HepG2 (cell line): ENCODE measurements around the gene VAMP8. TPM values are rescaled to one million over a fixed set of nuclear protein-coding genes. Genes with fewer than 3 reads are reported as not detected.

Source experiments
- BCL6 ChIP-seq: IDR thresholded peaks from 2 replicates; pipeline ENCODE4 v1.6.1; 2016; ENCODE audit warnings: missing genetic modification reagents, missing compliant biosample characterization
- BRCA1 ChIP-seq: sonication (generic); formaldehyde crosslinking; IDR thresholded peaks from 2 replicates; pipeline ENCODE4 v1.4.0; 2020; ENCODE audit warnings: missing genetic modification reagents
- GABPB1 ChIP-seq: IDR thresholded peaks from 2 replicates; pipeline ENCODE4 v1.6.1; 2016; ENCODE audit warnings: mild to moderate bottlenecking, missing genetic modification reagents, moderate library complexity, missing compliant biosample characterization
- HNRNPLL ChIP-seq: fragments of 200-400 bp; formaldehyde crosslinking; IDR thresholded peaks from 2 replicates; pipeline ENCODE4 v1.6.1; 2017; ENCODE audit warnings: mild to moderate bottlenecking, low read depth, low read length; ENCODE audit not compliant: poor library complexity, severe bottlenecking
- KLF16 ChIP-seq, 2 experiments: sonication (generic) in 1 of 2; formaldehyde crosslinking in 1 of 2; IDR thresholded peaks; 2 replicates each; pipeline versions ENCODE4 v1.6.1 to v1.8.0; 2016 to 2023; ENCODE audit warnings: missing genetic modification reagents in 2 of 2, missing compliant biosample characterization in 1 of 2
- MBD4 ChIP-seq: IDR thresholded peaks from 2 replicates; pipeline ENCODE4 v1.6.1; 2012; ENCODE audit warnings: low read length, inconsistent platforms, borderline replicate concordance
- MIER2 ChIP-seq: IDR thresholded peaks from 2 replicates; pipeline ENCODE4 v1.6.1; 2016; ENCODE audit warnings: missing biosample characterization, missing genetic modification reagents
- SP5 ChIP-seq: IDR thresholded peaks from 2 replicates; pipeline ENCODE4 v1.6.1; 2016; ENCODE audit warnings: low read depth, borderline replicate concordance
- U2AF1 ChIP-seq: fragments of 200-400 bp; formaldehyde crosslinking; optimal IDR thresholded peaks from 2 replicates; pipeline ENCODE3; 2017; ENCODE audit warnings: mild to moderate bottlenecking, low read depth, low read length
- ZNF143 ChIP-seq: sonication (generic); formaldehyde crosslinking; IDR thresholded peaks from 2 replicates; pipeline ENCODE4 v1.4.0; 2020; ENCODE audit warnings: missing genetic modification reagents
- ZNF781 ChIP-seq: sonication (generic); formaldehyde crosslinking; IDR thresholded peaks from 2 replicates; pipeline ENCODE4 v1.5.1; 2020; ENCODE audit warnings: borderline replicate concordance, mild to moderate bottlenecking, missing genetic modification reagents; ENCODE audit errors: not compliant biosample characterization
- ZSCAN30 ChIP-seq: sonication (generic); formaldehyde crosslinking; IDR thresholded peaks from 2 replicates; pipeline ENCODE4 v1.5.0; 2020; ENCODE audit warnings: mild to moderate bottlenecking, missing genetic modification reagents
- polyA plus RNA-seq, 8 experiments: library from polyadenylated mRNA; depleted of rRNA in 3 of 8; stranded (reverse) in 7 of 8; unstranded in 1 of 8; fragments of >200 nt; fragmentation: Illumina TruSeq in 4 of 8; extraction: Trizol in 4 of 8; gene quantifications; 2 replicates each; pipeline versions ENCODE4 v1.2.1 to v1.2.3, GENCODE V29; 2011 to 2016; ENCODE audit warnings: low read depth in 4 of 8, missing spikeins in 1 of 8, mixed read lengths in 1 of 8; ENCODE audit not compliant: insufficient read depth in 1 of 8
- total RNA-seq, 5 experiments: library from RNA; depleted of rRNA; stranded (reverse); fragments of >200 nt; fragmentation: Illumina TruSeq; extraction: Trizol; gene quantifications; 2 replicates each; pipeline ENCODE4 v1.2.3, GENCODE V29; 2016; ENCODE audit warnings: low read depth in 1 of 5
- TF ChIP-seq, protein P1 (sequence below), 2 experiments: sonication (generic) in 1 of 2; formaldehyde crosslinking in 1 of 2; IDR thresholded peaks; 2 replicates each; pipeline versions ENCODE4 v1.6.1 to v1.9.0; 2014 to 2022; ENCODE audit warnings: antibody characterized with exemption in 1 of 2, borderline replicate concordance in 1 of 2, inconsistent platforms in 1 of 2, low read depth in 1 of 2, missing genetic modification reagents in 1 of 2
- TF ChIP-seq, protein P2 (sequence below): sonication (generic); formaldehyde crosslinking; IDR thresholded peaks from 2 replicates; pipeline ENCODE4 v1.8.0; 2023; ENCODE audit warnings: mild to moderate bottlenecking, missing genetic modification reagents
- TF ChIP-seq, protein P3 (sequence below): sonication (generic); formaldehyde crosslinking; IDR thresholded peaks from 2 replicates; pipeline ENCODE4 v1.4.0; 2020; ENCODE audit warnings: missing genetic modification reagents
- TF ChIP-seq, protein P4 (sequence below): sonication (generic); formaldehyde crosslinking; IDR thresholded peaks from 2 replicates; pipeline ENCODE4 v1.4.0; 2020; ENCODE audit warnings: missing genetic modification reagents

The VAMP8 gene
- total and polyA plus RNA-seq, 2 of the 13 experiments (the other 11 are each of a cell fraction or from before 2014, with no cell fraction given): 83.3 to 157 TPM

DNA sequence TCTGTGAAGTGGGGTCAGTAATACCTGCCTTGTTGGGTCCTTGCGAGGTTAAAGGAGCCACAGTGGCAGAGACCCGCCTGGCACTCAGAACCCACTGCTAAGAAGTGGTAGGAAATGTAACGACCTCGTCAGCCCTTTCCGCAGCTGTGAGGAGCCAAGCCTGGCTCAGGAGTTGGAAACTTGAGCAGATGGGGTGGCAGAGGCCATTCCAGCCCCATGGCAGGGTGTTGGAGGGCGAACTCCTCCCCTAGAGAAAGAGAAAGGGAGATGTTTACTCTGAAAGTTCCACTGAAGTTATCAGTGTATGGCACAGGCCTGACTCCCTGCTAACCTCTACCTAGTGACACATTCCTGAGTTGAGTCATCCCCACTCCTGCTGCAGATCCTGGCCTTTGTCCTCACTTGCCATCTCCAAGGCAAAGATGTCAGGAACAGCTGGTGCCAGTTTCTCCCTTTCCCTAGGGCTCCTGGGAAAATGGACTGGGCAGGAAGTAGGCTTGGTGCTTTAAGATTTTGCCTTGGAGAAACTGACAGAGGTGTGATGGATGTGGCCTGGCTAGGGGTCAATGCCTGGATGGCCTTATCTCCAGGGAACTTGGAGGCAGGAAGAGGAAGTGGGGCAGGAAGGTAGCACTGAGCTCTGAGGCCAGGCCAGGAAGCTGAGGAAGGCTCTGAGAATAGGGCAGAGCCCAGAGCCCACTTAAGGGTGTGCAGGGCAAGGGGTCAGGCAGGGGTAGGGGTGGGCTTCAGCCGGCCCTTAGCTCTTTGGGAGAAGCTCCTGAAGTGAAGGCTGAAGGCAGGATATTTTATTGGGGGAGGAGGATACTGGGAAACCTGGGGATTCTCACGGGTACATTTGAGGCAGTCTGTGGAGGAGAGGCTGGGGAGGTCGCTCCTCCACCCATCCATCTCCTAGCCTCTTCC, 7.7 kb downstream of the VAMP8 start (continued):
- TF ChIP-seq, protein P1, sequence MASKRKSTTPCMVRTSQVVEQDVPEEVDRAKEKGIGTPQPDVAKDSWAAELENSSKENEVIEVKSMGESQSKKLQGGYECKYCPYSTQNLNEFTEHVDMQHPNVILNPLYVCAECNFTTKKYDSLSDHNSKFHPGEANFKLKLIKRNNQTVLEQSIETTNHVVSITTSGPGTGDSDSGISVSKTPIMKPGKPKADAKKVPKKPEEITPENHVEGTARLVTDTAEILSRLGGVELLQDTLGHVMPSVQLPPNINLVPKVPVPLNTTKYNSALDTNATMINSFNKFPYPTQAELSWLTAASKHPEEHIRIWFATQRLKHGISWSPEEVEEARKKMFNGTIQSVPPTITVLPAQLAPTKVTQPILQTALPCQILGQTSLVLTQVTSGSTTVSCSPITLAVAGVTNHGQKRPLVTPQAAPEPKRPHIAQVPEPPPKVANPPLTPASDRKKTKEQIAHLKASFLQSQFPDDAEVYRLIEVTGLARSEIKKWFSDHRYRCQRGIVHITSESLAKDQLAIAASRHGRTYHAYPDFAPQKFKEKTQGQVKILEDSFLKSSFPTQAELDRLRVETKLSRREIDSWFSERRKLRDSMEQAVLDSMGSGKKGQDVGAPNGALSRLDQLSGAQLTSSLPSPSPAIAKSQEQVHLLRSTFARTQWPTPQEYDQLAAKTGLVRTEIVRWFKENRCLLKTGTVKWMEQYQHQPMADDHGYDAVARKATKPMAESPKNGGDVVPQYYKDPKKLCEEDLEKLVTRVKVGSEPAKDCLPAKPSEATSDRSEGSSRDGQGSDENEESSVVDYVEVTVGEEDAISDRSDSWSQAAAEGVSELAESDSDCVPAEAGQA (IDR thresholded peaks at IDR 0.05; ENCODE audit: low read depth): peak; percentile 62; the same call in 1 of the 2 replicates
- TF ChIP-seq, protein P1 (CRISPR knock-in tag; IDR thresholded peaks at IDR 0.05; ENCODE audit: borderline replicate concordance): no peak; the same call in 1 of the 2 replicates
- TF ChIP-seq KLF16 (CRISPR knock-in tag; IDR thresholded peaks at IDR 0.05): peak in 1 of 2 experiments; percentile 63; a peak in 2 of 4 replicates
- no peak; the same call in 1 of the 2 replicates for TF ChIP-seq MBD4
- TF ChIP-seq, protein P2, sequence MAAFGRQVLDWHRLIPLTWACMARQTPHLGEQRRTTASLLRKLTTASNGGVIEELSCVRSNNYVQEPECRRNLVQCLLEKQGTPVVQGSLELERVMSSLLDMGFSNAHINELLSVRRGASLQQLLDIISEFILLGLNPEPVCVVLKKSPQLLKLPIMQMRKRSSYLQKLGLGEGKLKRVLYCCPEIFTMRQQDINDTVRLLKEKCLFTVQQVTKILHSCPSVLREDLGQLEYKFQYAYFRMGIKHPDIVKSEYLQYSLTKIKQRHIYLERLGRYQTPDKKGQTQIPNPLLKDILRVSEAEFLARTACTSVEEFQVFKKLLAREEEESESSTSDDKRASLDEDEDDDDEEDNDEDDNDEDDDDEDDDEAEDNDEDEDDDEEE (CRISPR knock-in tag): peak; percentile 72; the same call in 1 of the 2 replicates
- peak; percentile 95 for TF ChIP-seq ZNF781
- TF ChIP-seq ZSCAN30 (CRISPR knock-in tag): 0 out of 2 replicates have a peak, but pooled peaks have one; percentile 67
- TF ChIP-seq MIER2 (CRISPR knock-in tag): peak; percentile 73; the same call in 1 of the 2 replicates
- TF ChIP-seq SP5 (CRISPR knock-in tag): peak; percentile 77
- TF ChIP-seq, protein P3, sequence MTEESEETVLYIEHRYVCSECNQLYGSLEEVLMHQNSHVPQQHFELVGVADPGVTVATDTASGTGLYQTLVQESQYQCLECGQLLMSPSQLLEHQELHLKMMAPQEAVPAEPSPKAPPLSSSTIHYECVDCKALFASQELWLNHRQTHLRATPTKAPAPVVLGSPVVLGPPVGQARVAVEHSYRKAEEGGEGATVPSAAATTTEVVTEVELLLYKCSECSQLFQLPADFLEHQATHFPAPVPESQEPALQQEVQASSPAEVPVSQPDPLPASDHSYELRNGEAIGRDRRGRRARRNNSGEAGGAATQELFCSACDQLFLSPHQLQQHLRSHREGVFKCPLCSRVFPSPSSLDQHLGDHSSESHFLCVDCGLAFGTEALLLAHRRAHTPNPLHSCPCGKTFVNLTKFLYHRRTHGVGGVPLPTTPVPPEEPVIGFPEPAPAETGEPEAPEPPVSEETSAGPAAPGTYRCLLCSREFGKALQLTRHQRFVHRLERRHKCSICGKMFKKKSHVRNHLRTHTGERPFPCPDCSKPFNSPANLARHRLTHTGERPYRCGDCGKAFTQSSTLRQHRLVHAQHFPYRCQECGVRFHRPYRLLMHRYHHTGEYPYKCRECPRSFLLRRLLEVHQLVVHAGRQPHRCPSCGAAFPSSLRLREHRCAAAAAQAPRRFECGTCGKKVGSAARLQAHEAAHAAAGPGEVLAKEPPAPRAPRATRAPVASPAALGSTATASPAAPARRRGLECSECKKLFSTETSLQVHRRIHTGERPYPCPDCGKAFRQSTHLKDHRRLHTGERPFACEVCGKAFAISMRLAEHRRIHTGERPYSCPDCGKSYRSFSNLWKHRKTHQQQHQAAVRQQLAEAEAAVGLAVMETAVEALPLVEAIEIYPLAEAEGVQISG: 0 out of 2 replicates have a peak, but pooled peaks have one; percentile 8
- TF ChIP-seq U2AF1: peak; percentile 88
- TF ChIP-seq GABPB1 (CRISPR knock-in tag): peak; percentile 15; the same call in 1 of the 2 replicates
- peak; percentile 74 for TF ChIP-seq BCL6 (CRISPR knock-in tag)
- TF ChIP-seq BRCA1 (CRISPR knock-in tag): 0 out of 2 replicates have a peak, but pooled peaks have one; percentile 56
- TF ChIP-seq, protein P4, sequence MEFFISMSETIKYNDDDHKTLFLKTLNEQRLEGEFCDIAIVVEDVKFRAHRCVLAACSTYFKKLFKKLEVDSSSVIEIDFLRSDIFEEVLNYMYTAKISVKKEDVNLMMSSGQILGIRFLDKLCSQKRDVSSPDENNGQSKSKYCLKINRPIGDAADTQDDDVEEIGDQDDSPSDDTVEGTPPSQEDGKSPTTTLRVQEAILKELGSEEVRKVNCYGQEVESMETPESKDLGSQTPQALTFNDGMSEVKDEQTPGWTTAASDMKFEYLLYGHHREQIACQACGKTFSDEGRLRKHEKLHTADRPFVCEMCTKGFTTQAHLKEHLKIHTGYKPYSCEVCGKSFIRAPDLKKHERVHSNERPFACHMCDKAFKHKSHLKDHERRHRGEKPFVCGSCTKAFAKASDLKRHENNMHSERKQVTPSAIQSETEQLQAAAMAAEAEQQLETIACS (CRISPR knock-in tag): 0 out of 2 replicates have a peak, but pooled peaks have one; percentile 3
- peak; percentile 79 for TF ChIP-seq ZNF143 (CRISPR knock-in tag)
- no peak for TF ChIP-seq HNRNPLL
